PC-3 (cell line): ENCODE data around the gene FNBP1L. TPM values are rescaled to one million over a fixed set of nuclear protein-coding genes. Genes with fewer than 3 reads are reported as not detected.
"Not testable (repeated sequence)": the region's sequence is repeated elsewhere in the genome, so short reads cannot be mapped to it uniquely, and the experiment has no call there.

Experiments used
- ATAC-seq: fragments of 200-7000 bp; cut with Tn5 transposase; 2 replicates; pipeline ENCODE4 v1.9.1; 2020; ENCODE audit warnings: mild to moderate bottlenecking, moderate library complexity
- BruUV-seq: library from RNA; stranded (reverse); fragments of 400-500 nt; replicated peaks from 2 replicates; lab custom pipeline; 2021; lab: Mats Ljungman, UMichigan
- CTCF ChIA-PET: fragments of 300-600 bp; sonication (Branson Sonifier 250); formaldehyde crosslinking; loops from one replicate; lab custom pipeline; 2022; ENCODE audit warnings: antibody characterized with exemption; lab: Charles Lee
- POLR2A ChIA-PET: fragments of 300-600 bp; sonication (Branson Sonifier 250); formaldehyde crosslinking; loops from one replicate; lab custom pipeline; 2022; ENCODE audit warnings: antibody characterized with exemption; ENCODE audit not compliant: unreplicated experiment; lab: Charles Lee
- DNase-seq: peaks from one replicate; pipeline ENCODE4 v3.0.0-alpha.2; 2015
- H2AFZ ChIP-seq: fragments of 300-600 bp; sonication (generic); 2 replicates; pipeline ENCODE4 v1.6.0; 2016; ENCODE audit warnings: antibody characterized with exemption, low read length
- H3F3A ChIP-seq: fragments of 300-600 bp; sonication (generic); one replicate; pipeline ENCODE4 v1.6.0; 2017; ENCODE audit warnings: antibody characterized with exemption, low read length, control low read depth, mild to moderate bottlenecking; ENCODE audit not compliant: unreplicated experiment
- H3K27ac ChIP-seq: fragments of 300-600 bp; sonication (generic); 2 replicates; pipeline ENCODE4 v1.5.1; 2016; ENCODE audit warnings: mild to moderate bottlenecking, low read length
- H3K27me3 ChIP-seq: fragments of 300-600 bp; sonication (generic); 2 replicates; pipeline ENCODE4 v1.6.1; 2016; ENCODE audit warnings: low read length, mixed read lengths
- H3K36me3 ChIP-seq: fragments of 300-600 bp; sonication (generic); 2 replicates; pipeline ENCODE4 v1.6.1; 2016; ENCODE audit warnings: low read depth, mixed run types, low read length, mixed read lengths
- H3K4me1 ChIP-seq: fragments of 300-600 bp; sonication (generic); 2 replicates; pipeline ENCODE4 v1.5.1; 2016; ENCODE audit warnings: low read length; ENCODE audit not compliant: insufficient read depth
- H3K4me2 ChIP-seq: fragments of 300-600 bp; sonication (generic); 2 replicates; pipeline ENCODE4 v1.6.0; 2016; ENCODE audit warnings: low read length
- H3K4me3 ChIP-seq: fragments of 300-600 bp; sonication (generic); 2 replicates; pipeline ENCODE4 v1.5.1; 2016; ENCODE audit warnings: mild to moderate bottlenecking, low read length, mixed read lengths
- H3K79me2 ChIP-seq: fragments of 300-600 bp; sonication (generic); 2 replicates; pipeline ENCODE4 v1.6.1; 2017; ENCODE audit warnings: low read length, mixed read lengths
- H3K9ac ChIP-seq: fragments of 300-600 bp; sonication (generic); 2 replicates; pipeline ENCODE4 v1.6.0; 2016; ENCODE audit warnings: mild to moderate bottlenecking, low read length
- H3K9me2 ChIP-seq: fragments of 300-600 bp; sonication (generic); replicated peaks from 2 replicates; pipeline ENCODE4 v1.6.1; 2016; ENCODE audit warnings: mixed run types, low read length, mixed read lengths
- H3K9me3 ChIP-seq: fragments of 300-600 bp; sonication (generic); 2 replicates; pipeline ENCODE4 v1.6.1; 2016; ENCODE audit warnings: low read length, mixed read lengths
- H4K20me1 ChIP-seq: fragments of 300-600 bp; sonication (generic); 2 replicates; pipeline ENCODE4 v1.6.1; 2016; ENCODE audit warnings: low read length, mixed read lengths
- EZH2 ChIP-seq: fragments of 300-600 bp; sonication (generic); IDR thresholded peaks from one replicate; pipeline ENCODE4 v1.6.1; 2017; ENCODE audit warnings: antibody characterized with exemption, mild to moderate bottlenecking, low read length; ENCODE audit not compliant: unreplicated experiment
- EZH2phosphoT487 ChIP-seq: fragments of 300-600 bp; sonication (generic); IDR thresholded peaks from 2 replicates; pipeline ENCODE4 v1.6.1; 2018; ENCODE audit warnings: mild to moderate bottlenecking, antibody characterized with exemption, low read length, borderline replicate concordance
- intact Hi-C: fragments of 100-400 bp; cut with micrococcal nuclease; formaldehyde crosslinking; loops from 2 replicates; pipeline ENCODE4 v1.9.0; 2023
- total RNA-seq: library from RNA; depleted of rRNA; stranded (reverse); fragments of >200 nt; gene quantifications from 2 replicates; pipeline ENCODE4 v1.2.3, GENCODE V29; 2014
- TF ChIP-seq, protein P1 (sequence below): fragments of 300-600 bp; sonication (generic); conservative IDR thresholded peaks from 2 replicates; pipeline ENCODE4 v1.5.1; 2017; ENCODE audit warnings: antibody characterized with exemption, low read depth, mild to moderate bottlenecking, low read length

The FNBP1L gene
- total RNA-seq, 1 experiment from 2014 or later = 28.3 TPM

DNA sequence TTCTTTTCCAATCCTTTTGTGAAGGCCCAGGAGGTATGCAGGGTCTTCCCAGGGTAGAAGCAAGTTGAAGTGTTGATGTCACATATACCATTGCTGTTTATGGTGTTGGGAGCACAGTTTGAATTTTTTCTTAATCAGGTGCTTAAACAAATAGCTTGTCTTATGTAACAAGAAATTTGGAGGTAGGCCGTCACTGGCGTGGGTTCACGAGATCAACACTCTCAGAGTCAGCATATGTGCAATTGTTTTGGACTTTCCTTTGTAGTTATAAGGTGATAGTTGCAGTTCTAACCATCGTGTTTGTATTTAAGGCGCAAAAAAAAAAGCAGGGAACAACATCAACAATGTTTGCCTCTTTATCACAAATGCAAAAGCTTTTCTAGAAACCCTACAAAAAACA lies 13.3 kb downstream of the FNBP1L start:
- Histone ChIP-seq H3K9me3 (no peaks in the 10 kb centered on the region), H3K4me1 (no peaks in the 10 kb centered on the region), H3K36me3 (peaks cover 2% of the 10 kb centered on the region; the same call in 1 of the 2 replicates), H3K27ac (no peak overlapping the region), H3K9ac (no peak overlapping the region), H2AFZ (no peak overlapping the region), H3K79me2 (peaks cover 76% of the 10 kb centered on the region), H3K4me3 (no peak overlapping the region), H3K4me2 (no peak overlapping the region), H3K9me2 (no peaks in the 10 kb centered on the region), H4K20me1 (no peaks in the 10 kb centered on the region), H3F3A (no peaks in the 10 kb centered on the region), H3K27me3 (no peaks in the 10 kb centered on the region)
- no TSS peak for BruUV-seq
- CTCF ChIA-PET = no interaction called here
- POLR2A ChIA-PET = no interaction called here
- no peak for DNase-seq
- TF ChIP-seq, protein P1, sequence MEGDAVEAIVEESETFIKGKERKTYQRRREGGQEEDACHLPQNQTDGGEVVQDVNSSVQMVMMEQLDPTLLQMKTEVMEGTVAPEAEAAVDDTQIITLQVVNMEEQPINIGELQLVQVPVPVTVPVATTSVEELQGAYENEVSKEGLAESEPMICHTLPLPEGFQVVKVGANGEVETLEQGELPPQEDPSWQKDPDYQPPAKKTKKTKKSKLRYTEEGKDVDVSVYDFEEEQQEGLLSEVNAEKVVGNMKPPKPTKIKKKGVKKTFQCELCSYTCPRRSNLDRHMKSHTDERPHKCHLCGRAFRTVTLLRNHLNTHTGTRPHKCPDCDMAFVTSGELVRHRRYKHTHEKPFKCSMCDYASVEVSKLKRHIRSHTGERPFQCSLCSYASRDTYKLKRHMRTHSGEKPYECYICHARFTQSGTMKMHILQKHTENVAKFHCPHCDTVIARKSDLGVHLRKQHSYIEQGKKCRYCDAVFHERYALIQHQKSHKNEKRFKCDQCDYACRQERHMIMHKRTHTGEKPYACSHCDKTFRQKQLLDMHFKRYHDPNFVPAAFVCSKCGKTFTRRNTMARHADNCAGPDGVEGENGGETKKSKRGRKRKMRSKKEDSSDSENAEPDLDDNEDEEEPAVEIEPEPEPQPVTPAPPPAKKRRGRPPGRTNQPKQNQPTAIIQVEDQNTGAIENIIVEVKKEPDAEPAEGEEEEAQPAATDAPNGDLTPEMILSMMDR = no peak
- intact Hi-C loops = no loop called here
- no peak for ATAC-seq

DNA sequence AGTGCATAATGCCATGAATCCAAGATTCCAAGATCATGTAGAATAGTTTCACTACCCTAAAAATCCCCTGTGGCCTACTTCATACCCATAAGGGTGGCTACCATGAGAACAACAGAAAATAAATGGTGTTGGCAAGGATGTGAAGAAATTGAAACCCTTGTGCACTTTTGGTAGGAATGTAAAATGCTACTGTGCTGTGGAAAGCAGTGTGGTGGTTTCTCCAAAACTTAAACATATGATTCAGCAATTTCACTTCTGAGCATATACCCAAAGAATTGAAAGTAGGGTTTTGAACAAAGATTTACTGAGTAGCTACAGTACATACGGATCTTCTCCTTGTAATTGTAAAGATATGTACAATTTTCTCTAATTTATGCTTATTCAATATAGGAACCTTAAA lies 16.0 kb downstream of the FNBP1L start:
- Histone ChIP-seq H3K27me3 (no peaks in the 10 kb centered on the region), H4K20me1 (0 out of 2 replicates have a peak, but pooled peaks cover 5% of the 10 kb centered on the region), H3K4me1 (no peaks in the 10 kb centered on the region), H3K4me3 (no peak overlapping the region), H3K9ac (no peak overlapping the region), H2AFZ (no peak overlapping the region), H3K4me2 (no peak overlapping the region), H3K27ac (no peak overlapping the region), H3K79me2 (peaks cover 77% of the 10 kb centered on the region), H3F3A (no peaks in the 10 kb centered on the region), H3K9me2 (no peaks in the 10 kb centered on the region), H3K9me3 (no peaks in the 10 kb centered on the region), H3K36me3 (peaks cover 7% of the 10 kb centered on the region; the same call in 1 of the 2 replicates)
- TF ChIP-seq EZH2 (no peak), EZH2phosphoT487 (no peak)
- TF ChIP-seq, protein P1 = no peak
- intact Hi-C loops = no loop called here
- ATAC-seq = no peak
- CTCF ChIA-PET = no interaction called here
- no TSS peak for BruUV-seq
- POLR2A ChIA-PET = no interaction called here
- DNase-seq = no peak

DNA sequence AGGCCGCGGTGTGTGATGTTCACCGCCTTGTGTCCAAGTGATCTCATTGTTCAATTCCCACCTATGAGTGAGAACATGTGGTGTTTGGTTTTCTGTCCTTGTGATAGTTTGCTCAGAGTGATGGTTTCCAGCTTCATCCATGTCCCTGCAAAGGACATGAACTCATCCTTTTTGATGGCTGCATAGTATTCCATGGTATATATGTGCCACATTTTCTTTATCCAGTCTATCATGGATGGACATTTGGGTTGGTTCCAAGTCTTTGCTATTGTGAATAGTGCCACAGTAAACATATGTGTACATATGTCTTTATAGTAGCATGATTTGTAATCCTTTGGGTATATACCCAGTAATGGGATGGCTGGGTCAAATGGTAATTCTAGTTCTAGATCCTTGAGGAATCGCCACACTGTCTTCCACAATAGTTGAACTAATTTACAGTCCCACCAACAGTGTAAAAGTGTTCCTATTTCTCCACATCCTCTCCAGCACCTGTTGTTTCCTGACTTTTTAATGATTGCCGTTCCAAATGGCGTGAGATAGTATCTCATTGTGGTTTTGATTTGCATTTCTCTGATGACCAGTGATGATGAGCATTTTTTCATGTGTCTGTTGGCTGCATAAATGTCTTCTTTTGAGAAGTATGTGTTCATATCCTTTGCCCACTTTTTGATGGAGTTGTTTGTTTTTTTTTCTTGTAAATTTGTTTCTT lies 17.6 kb downstream of the FNBP1L start:
- peaks cover 77% of the 10 kb centered on the region for H3K79me2 ChIP-seq
- H3K27me3 ChIP-seq, DNase-seq, CTCF ChIA-PET, ATAC-seq, H3K4me2 ChIP-seq, H3F3A ChIP-seq, POLR2A ChIA-PET, H3K9ac ChIP-seq, H2AFZ ChIP-seq, H3K4me3 ChIP-seq, H3K9me3 ChIP-seq, intact Hi-C loops, BruUV-seq, H3K4me1 ChIP-seq, H3K9me2 ChIP-seq, H3K36me3 ChIP-seq, H3K27ac ChIP-seq: not testable (repeated sequence)
- H4K20me1 ChIP-seq = peaks cover 10% of the 10 kb centered on the region; the same call in 1 of the 2 replicates
